ENCODE results near the gene MRGPRF. TPM values are rescaled to one million over a fixed set of nuclear protein-coding genes. Genes with fewer than 3 reads are reported as not detected.
A peak's percentile ranks its signal among the peaks of the same experiment; 100 is the strongest.

MRGPRF gene
- total RNA-seq, 4 donors from 2014 or later, result 17.9 to 119 (median 43.6) TPM

DNA sequence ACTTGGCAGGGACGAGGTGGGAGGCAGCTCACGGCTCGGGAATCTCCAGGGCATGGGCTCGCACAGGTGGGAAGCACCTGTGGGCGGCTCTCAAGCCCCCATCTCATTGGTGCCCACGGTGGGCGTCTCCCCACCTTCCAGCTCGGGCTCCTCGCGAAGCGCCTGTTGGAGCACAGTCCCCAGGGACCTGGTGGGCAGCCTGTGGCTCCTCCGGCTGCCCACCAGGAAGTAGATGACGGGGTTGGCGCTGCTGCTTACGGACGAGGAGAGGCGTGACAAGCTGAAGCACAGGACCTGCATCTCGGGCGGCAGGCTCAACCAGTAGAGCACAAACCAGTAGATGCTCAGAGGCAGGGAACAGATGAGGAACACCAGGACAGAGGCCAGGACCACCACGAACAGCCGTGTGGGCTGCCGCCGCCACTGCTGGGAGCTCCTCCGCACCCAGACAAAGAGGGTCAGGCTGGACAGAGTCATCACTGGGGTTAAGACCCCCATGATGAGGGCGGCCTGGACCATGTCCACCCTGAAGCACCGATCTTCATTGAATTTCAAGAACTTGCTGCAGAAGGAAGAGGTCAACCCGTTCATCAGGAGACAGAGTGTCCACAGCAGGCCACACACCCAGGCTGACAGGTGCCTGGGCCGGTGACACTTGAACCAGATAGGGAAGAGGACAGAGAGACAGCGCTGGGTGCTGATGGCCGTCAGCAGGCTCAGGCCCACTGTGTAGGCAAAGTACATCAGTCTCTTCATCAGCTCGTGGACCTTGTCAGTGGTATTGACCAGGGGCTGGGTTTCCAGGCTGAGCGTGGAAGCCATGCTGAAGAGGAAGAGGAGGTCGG lies 32.9 kb downstream of the MRGPRF start:
- no peaks in the 10 kb centered on the region for H3K36me3 ChIP-seq
- TF ChIP-seq EP300 (IDR thresholded peaks at IDR 0.05; ENCODE audit: low read depth), result no peak
- no peak for TF ChIP-seq POLR2A (IDR thresholded peaks at IDR 0.05)
- TF ChIP-seq POLR2AphosphoS5 (IDR thresholded peaks at IDR 0.05), result no peak
- TF ChIP-seq, protein P1, sequence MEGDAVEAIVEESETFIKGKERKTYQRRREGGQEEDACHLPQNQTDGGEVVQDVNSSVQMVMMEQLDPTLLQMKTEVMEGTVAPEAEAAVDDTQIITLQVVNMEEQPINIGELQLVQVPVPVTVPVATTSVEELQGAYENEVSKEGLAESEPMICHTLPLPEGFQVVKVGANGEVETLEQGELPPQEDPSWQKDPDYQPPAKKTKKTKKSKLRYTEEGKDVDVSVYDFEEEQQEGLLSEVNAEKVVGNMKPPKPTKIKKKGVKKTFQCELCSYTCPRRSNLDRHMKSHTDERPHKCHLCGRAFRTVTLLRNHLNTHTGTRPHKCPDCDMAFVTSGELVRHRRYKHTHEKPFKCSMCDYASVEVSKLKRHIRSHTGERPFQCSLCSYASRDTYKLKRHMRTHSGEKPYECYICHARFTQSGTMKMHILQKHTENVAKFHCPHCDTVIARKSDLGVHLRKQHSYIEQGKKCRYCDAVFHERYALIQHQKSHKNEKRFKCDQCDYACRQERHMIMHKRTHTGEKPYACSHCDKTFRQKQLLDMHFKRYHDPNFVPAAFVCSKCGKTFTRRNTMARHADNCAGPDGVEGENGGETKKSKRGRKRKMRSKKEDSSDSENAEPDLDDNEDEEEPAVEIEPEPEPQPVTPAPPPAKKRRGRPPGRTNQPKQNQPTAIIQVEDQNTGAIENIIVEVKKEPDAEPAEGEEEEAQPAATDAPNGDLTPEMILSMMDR (IDR thresholded peaks at IDR 0.05), result no peak
- WGBS, 2 donors (ENCODE audit: low coverage in 1 of 2), result 84% methylated on average over 24 of the region's 33 CpGs; no CpG with 5 or more reads in 1 of the 2 donors
- H3K27ac ChIP-seq, result no peak overlapping the region
- peak; percentile 5 for DNase-seq
- no peaks in the 10 kb centered on the region for H3K9me3 ChIP-seq
- H3K4me1 ChIP-seq, result no peaks in the 10 kb centered on the region
- in situ Hi-C loops (cut with MboI; ENCODE audit: low pct_ligation_motif_present in 1 of 4, low pct_unique_long_range_greater_than_20kb in 1 of 4, low sequenced_read_pairs in 3 of 4), result no loop called here
- peaks cover 6% of the 10 kb centered on the region for H3K27me3 ChIP-seq
- intact Hi-C loops (cut with DNase I; ENCODE audit: low total_unique reads), result no loop called here
- H3K4me3 ChIP-seq, result no peak overlapping the region

- H3K9me3 ChIP-seq, result no peaks in the 10 kb centered on the region
- TF ChIP-seq POLR2AphosphoS5 (IDR thresholded peaks at IDR 0.05) (no peak), EP300 (IDR thresholded peaks at IDR 0.05; ENCODE audit: low read depth) (no peak), POLR2A (IDR thresholded peaks at IDR 0.05) (no peak)
- TF ChIP-seq, protein P1 (IDR thresholded peaks at IDR 0.05), result no peak
- H3K27ac ChIP-seq, result no peak overlapping the region
- no peaks in the 10 kb centered on the region for H3K36me3 ChIP-seq
- no peak overlapping the region for H3K4me3 ChIP-seq
- intact Hi-C loops (cut with DNase I; ENCODE audit: low total_unique reads), result no loop called here
- WGBS, 2 donors (ENCODE audit: low coverage in 1 of 2), result 64 to 67% methylated on average over 1 to 15 of the region's 15 CpGs
- H3K4me1 ChIP-seq, result no peaks in the 10 kb centered on the region
- peaks cover 6% of the 10 kb centered on the region for H3K27me3 ChIP-seq
- peak; percentile 1 for DNase-seq
- in situ Hi-C loops (cut with MboI; ENCODE audit: low pct_ligation_motif_present in 1 of 4, low pct_unique_long_range_greater_than_20kb in 1 of 4, low sequenced_read_pairs in 3 of 4), result no loop called here
Measured at GRCh38 chr11:68978931-68979594, 34.0 kb downstream of the MRGPRF start.

DNA sequence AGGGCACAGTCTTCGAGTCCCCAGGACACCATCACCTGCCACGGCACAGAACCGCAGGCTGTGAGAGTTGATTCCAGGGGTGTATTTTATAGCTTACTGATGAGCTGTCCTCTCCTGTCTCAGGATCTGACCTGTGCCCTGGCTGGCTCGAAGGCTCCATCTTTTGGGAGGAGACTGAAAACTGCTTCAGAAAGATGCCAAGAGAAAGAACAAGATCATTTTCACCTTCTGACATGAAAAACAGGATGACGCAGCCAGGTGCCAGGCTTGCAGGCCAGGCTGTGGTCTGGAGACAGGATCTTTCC lies 34.5 kb downstream of the MRGPRF start:
- 63 to 67% methylated on average over 1 to 5 of the region's 5 CpGs for WGBS, 2 donors (ENCODE audit: low coverage in 1 of 2)
- Histone ChIP-seq H3K36me3 (no peaks in the 10 kb centered on the region), H3K9me3 (no peaks in the 10 kb centered on the region), H3K4me3 (no peak overlapping the region), H3K27ac (no peak overlapping the region), H3K27me3 (peaks cover 6% of the 10 kb centered on the region), H3K4me1 (no peaks in the 10 kb centered on the region)
- intact Hi-C loops (cut with DNase I; ENCODE audit: low total_unique reads) (no loop called here), in situ Hi-C loops (cut with MboI; ENCODE audit: low pct_ligation_motif_present in 1 of 4, low pct_unique_long_range_greater_than_20kb in 1 of 4, low sequenced_read_pairs in 3 of 4) (no loop called here)
- TF ChIP-seq POLR2AphosphoS5 (IDR thresholded peaks at IDR 0.05), result no peak
- TF ChIP-seq, protein P1 (IDR thresholded peaks at IDR 0.05), result no peak
- TF ChIP-seq POLR2A (IDR thresholded peaks at IDR 0.05), result no peak
- TF ChIP-seq EP300 (IDR thresholded peaks at IDR 0.05; ENCODE audit: low read depth), result no peak
- peak; percentile 1 for DNase-seq

GRCh38 chr11:68977781-68978625 lies 35.0 kb downstream of the MRGPRF start:
- DNase-seq, result peak; percentile 1
- TF ChIP-seq POLR2A (IDR thresholded peaks at IDR 0.05), result no peak
- TF ChIP-seq EP300 (IDR thresholded peaks at IDR 0.05; ENCODE audit: low read depth), result no peak
- TF ChIP-seq, protein P1 (IDR thresholded peaks at IDR 0.05), result no peak
- TF ChIP-seq POLR2AphosphoS5 (IDR thresholded peaks at IDR 0.05), result no peak
- in situ Hi-C loops (cut with MboI; ENCODE audit: low pct_ligation_motif_present in 1 of 4, low pct_unique_long_range_greater_than_20kb in 1 of 4, low sequenced_read_pairs in 3 of 4), result no loop called here
- Histone ChIP-seq H3K27ac (no peak overlapping the region), H3K27me3 (peaks cover 6% of the 10 kb centered on the region), H3K36me3 (no peaks in the 10 kb centered on the region), H3K4me1 (no peaks in the 10 kb centered on the region), H3K4me3 (no peak overlapping the region), H3K9me3 (no peaks in the 10 kb centered on the region)
- intact Hi-C loops (cut with DNase I; ENCODE audit: low total_unique reads), result no loop called here
- 62 to 68% methylated on average over 3 to 14 of the region's 14 CpGs for WGBS, 2 donors (ENCODE audit: low coverage in 1 of 2)
